Measurements from ENCODE around the gene SPAG9.
"Not testable (repeated sequence)": the region's sequence is repeated elsewhere in the genome, so short reads cannot be mapped to it uniquely, and the experiment has no call there.

DNA sequence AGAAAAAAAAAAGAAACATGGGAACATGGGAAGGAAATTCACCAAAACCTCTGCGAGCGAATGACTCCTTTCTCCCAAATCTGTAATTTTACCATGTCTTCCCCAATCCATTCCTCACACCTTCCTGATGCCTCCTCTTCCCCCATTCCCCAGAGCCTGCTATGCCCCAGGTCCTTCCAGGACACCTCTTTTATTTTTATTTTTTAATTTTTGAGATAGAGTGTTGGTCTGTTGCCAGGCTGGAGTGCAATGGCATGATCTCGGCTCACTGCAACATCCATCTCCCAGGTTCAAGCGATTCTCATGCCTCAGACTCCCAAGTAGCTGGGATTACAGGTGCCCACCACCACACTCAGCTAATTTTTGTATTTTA lies 179.0 kb downstream of the SPAG9 start:
- TF ChIP-seq CTCF, POLR2A, POLR2AphosphoS5 (IDR thresholded peaks at IDR 0.05): not testable (repeated sequence)

All from breast epithelium (tissue), 3 donors.